HG03039 (cell line): ENCODE data around the gene ABCD3.
"Not testable (repeated sequence)": the region's sequence is repeated elsewhere in the genome, so short reads cannot be mapped to it uniquely, and the experiment has no call there.

Experiments
- ATAC-seq: cut with Tn5 transposase; IDR thresholded peaks from one replicate; pipeline ENCODE4 v1.9.1; 2021; ENCODE audit warnings: mild to moderate bottlenecking, moderate library complexity; ENCODE audit not compliant: unreplicated experiment

ABCD3 gene

DNA sequence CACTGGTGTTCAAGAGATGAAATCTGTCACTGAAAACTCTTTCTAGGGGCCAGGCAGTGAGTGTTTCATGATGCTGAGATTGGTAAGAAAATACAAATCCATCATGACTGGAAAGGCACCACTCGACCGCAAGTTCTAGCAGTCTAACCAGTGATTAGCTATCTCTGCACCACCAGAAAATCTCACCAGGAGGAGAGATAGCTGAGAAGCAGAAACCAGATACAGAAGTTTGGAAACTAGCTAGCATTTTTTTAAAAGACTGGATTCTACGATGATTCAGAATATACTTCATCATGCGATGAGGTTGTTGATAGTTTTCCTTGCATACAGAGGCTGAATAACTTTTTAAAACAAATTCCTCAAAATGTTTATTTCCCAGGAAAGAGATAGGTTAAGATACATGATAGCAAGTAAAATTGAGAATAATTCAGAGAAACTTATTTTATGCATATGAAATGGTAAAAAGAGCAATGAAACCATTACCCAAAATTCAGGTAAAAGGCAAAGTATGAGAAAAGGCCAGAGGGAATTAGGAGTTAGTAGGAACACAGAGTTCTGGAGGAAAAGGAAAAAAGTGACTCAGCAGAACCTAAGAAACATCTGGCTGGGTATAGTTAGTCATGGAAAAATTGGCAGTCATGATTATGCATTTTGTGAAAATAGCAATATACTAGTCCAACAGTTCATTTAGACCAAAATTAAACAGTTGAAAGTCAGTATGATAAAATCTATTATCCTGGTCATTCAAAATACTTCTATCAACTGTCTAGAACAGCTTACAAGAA, 126.7 kb downstream of the ABCD3 start:
- no peak for ATAC-seq

DNA sequence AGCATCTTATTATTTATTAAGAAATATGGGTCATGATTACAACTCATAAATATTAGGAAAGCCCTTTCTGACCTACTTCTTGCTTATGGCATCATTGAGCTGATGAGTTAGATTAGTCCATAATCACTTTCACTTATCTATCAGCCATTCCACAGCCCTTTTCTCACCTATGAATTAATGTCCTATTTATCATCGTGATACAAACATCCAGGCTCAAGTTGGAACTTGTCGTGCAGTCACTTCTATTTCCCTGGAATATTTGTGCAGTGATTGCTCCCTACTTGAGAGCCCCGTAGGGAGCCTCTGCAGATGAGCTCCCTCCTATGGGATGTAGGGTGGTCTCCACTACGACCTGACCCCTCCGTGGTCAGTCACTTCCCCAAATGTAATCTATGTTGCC, 131.5 kb downstream of the ABCD3 start:
- ATAC-seq = no peak

DNA sequence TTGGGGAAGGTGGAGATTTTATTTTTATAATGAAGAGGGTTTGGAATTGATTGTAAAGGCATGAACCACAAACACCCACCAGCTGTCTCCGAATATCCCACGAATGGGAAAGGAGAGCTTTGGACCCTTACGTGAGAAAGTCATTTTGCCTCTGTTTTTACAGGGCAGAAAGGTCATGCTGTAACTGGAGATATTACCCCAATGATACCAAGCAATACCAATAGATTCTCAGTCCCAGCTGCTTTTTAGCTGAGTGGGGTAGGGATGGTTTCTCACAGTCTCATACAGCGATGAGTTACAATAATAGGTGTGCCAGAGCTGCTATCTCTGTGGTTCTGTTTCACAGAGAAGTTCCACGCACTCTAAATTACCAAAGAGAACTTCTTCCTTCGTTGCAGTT, 132.2 kb downstream of the ABCD3 start:
- no peak for ATAC-seq

DNA sequence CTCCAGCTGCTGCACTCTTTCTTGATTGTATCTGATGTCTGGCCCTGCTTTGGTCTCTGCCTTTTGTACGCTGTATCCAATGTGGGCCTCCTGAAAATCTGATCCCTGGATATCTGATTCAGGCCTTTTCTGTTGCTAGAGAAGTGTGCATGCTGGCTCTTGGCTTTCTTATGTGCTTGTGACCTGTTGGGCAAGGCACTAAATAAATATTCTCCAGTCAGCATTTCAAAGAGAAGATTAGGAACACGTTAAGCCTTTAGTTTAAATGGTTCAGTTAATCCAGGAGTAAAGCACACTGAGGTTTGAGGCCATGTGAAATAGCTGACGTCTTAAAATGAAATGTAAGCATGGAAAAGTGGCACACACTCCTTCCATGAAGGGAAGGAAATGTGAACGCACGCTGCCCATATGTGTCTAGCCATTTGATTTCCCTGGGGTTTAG, 132.6 kb downstream of the ABCD3 start:
- ATAC-seq = no peak

DNA sequence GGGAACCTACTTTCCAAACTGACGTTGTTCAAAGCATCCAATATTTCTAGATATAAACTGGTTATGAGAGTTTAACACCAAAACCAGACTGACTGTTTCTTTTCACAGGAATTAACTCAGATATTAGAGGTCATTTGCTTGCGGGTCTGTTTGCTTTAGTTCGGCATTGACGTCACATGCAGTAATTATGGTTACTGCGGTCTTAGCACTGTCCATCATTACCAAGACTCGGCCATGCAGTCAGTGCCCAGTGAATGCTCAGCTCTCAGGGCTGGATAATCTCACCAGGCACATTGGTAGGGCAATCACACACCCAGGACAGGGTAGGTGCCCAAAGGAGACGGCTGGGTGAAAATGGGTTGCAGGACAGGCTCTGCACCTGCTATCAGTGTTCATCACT, 133.3 kb downstream of the ABCD3 start:
- ATAC-seq = no peak

DNA sequence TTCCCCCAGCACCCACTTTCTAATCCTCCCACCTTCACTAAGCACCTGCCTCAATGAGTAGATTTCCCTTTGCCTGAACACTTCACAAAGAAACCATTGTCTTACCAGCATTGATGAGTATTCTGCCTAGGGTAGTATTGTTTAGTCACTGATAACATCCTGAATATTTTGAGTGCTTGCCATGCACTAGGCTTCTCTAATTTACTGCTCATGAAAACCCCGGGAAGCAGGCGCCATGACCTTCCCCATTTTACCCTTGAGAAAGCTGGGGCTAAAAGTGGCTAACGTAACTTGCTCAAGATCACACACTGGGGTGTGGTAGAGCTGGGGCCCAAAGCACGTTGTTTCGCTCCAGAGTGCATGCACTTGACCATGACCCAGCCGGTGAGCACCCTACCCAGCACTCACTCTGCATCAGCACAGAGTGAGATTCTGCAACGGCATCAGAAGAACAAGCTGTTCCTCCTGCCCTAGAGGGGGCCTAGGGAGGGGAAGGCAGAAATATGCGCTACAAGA, 133.9 kb downstream of the ABCD3 start:
- ATAC-seq = no peak

DNA sequence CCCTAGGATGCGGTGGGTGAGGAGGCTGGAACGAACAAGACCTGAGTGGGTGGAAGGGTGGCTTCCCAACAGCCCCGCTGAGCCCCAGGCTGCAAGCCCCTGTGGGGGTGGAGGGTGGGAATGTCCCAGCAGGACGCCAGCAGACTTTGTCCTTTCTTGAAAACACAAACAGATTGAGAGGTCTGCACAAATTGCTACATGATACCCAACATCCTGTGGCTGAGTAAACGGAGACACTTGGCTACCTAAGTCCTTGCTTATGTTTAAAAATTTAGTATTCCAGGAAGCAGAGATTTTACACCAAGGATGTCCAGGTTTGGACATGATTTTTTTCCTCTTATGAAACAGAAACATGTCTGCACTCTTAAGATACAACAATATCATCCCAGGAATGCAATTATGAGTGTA, 135.1 kb downstream of the ABCD3 start:
- ATAC-seq = no peak

DNA sequence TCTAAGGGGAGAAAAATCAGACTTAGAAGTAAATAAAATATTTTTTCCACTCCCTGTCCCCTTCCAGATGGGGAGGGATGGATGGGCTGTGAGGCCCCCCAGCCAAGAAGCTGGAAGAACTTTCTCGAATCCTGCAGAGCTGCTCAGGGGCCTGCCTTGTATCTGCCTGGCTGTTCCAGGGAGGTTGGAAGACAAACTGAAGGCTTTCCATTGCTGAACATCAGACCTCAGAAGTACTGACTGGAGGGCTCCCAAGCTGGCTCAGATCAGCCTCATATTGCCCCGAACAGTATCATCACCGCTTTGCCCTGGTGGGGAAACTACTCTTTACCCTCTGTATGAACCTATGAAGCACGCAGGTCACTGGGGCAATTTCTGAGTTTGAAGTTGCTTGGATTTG, 135.7 kb downstream of the ABCD3 start:
- ATAC-seq = no peak

DNA sequence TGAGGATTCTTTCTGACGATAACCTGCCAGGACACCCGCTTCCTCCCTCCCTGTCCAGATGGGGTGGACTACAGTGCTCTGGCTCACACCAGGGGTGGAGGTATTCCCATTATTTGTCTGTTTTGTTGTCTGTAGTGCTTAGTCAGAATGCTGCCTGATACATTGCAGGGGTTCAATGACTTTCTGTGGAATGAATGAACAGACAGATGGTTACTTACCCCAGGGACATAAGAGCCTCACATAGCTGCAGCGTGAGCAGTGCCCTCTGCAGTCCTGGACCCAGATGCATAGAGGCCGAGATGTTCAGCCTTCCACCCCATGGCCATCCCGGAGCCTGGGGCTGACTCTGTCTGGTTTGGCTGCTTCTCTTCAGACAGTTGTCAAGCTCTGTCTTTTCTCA, 136.4 kb downstream of the ABCD3 start:
- ATAC-seq = no peak

DNA sequence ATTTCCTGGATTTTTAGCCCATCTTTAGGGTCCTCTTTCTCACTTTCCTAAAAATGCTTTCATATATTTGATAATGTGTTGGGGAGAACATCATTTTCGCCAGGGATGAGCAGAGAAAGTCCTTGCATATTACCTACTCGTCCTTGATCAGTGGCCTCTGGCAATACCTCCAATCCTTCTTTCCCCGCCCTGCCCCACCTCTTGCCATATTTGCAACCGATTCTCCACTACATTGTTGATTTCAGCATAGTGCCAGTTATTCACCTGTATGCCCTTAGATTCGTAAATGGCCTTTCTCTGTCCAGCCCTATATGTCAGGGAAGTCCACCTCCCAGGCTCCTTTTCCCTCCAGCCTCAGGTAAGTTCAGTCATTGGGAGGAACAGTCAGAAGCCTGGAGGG, 136.9 kb downstream of the ABCD3 start:
- no peak for ATAC-seq

DNA sequence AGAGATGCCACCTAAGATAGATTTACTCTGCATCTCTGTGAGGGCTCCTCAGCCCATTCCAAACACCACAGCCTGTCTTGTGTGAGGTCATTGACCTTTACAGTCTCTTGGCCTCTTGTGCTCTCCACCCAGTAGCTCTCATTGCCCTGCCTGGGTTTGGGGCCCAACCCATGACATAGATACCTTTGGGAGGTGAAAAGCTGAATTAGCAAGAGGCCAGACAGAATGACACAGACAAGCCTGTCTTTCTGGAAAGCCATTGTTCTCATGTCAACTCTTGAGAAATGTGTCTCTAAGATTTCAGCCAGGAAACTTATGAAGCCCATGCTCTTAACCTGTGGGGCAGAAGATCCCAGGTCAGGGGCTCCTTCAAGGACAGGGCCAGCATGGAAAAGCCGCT, 141.7 kb downstream of the ABCD3 start:
- no peak for ATAC-seq

DNA sequence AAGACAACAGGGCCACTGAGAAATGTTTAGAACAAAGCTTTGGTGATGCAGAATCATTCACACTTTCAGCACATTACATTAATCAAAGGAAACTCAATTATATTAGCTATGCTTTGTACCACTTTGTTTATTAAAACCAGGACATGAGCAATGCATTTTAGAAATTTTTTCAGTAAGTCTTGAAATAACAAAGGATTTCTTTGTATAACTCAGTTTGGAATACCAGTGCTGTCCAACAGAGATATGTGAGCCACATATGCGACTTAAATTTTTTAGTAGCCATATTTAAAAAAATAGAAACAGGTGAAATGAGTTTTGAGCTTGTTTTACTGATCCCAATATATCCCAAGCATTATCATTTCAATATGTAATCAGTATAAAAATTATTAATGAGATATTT, 142.1 kb downstream of the ABCD3 start:
- ATAC-seq = no peak

DNA sequence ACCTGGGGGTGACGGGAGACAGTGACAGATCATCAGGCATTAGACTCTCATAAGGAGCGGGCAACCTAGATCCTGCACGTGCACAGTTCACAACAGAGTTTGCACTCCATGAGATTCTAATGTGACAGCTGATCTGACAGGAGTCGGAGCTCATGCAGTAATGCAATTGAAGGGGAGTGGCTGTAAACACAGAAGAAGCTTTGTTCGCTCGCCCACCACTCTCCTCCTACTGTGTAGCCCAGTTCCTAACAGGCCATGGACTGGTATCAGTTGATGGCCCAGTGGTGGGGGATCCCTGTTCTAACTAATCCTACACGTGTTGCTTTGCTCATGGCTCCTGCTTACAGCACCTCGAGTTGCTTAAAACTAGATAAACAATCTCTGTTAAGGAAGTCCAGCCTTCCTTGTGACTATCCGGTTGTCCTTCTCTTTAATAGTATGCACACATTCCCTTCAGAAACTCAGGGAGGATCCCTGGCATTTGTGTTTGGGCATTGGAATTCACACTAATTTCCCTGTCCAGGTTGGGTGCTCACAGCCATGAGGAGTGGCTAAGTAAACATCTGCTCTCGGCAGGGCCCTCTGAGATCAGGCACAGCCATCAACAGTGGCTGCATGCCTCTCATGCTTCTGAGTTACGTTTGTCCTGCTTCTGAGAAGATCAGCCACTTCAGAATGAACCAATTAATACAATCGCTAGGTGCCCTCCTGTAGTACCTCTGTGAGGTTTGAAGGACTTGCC, 144.5 kb downstream of the ABCD3 start:
- no peak for ATAC-seq

DNA sequence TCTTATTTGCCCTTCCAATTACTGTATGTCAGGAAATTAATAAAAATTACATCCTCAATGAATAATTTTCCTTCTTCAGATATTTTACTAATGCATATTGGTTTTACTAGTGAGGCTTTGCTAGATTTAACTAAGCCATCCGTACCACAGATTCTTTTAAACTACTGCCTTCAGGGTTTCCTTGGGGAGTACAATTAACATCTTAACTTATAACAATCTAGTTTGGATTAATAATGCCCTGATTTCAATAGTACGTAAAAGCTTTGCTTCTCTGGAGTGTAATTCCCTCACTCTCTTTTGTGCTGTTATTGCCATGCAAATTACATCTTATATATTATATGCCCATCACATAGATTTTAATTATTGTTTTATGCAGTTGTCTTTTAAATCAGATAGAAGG, 147.7 kb downstream of the ABCD3 start:
- ATAC-seq = no peak

DNA sequence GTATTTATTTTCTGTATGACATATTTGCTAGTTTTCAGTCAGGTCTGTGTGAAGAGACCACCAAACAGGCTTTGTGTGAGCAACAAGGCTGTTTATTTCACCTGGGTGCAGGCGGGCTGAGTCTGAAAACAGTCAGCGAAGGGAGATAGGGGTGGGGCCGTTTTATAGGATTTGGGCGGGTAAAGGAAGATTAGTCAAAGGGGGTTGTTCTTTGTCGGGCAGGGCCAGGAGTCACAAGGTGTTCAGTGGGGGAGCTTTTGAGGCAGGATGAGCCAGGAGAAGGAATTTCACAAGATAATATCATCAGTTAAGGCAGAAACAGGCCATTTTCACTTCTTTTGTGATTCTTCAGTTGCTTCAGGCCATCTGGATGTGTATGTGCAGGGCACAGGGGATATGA, 148.2 kb downstream of the ABCD3 start:
- ATAC-seq = not testable (repeated sequence)

DNA sequence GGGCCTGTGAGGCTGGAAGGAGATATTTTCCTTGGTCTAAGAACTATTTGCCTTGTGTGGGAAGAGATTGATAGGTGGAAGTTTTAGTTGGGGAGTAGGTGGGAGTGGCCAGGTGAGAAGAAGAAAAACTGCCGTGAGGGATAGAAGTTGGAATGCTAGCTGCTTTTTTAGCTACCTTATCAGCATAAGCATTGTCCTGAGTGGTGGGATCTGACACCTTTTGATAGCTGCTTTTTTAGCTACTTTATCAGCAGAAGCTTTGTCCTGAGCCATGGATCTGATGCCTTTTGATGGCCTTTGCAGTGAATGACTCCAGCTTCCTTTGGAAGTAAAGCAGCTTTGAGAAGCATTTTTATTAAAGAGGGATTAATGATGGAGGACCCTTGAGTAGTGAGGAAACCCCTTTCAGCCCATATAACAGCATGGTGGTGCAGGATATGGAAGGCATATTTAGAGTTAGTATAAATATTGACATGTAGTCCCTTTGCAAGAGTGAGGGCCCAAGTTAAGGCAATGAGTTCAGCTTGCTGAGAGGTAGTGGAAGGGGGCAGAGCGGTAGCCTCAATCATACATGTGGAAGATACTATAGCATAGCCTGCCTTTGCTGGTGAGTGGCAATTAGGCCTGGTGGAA, 149.9 kb downstream of the ABCD3 start:
- ATAC-seq = not testable (repeated sequence)
